HT1080 (cell line): Measurements from ENCODE around the gene POU2AF3. TPM values are rescaled to one million over a fixed set of nuclear protein-coding genes. Genes with fewer than 3 reads are reported as not detected.

Experiments
- DNase-seq: peaks from one replicate; pipeline ENCODE4 v3.0.0-alpha.2; 2015; ENCODE audit warnings: low read depth
- small RNA-seq: library from RNA; depleted of rRNA; stranded (forward); fragments of <200 nt; gene quantifications from one replicate; pipeline ENCODE3, GENCODE V24; 2014
- total RNA-seq: library from RNA; depleted of rRNA; stranded (reverse); fragments of >200 nt; shearing (Covaris generic); gene quantifications from 2 replicates; pipeline ENCODE4 v1.2.3, GENCODE V29; 2014; rRNA removed

The POU2AF3 gene
- total RNA-seq, 1 experiment from 2014 or later: not detected

DNA sequence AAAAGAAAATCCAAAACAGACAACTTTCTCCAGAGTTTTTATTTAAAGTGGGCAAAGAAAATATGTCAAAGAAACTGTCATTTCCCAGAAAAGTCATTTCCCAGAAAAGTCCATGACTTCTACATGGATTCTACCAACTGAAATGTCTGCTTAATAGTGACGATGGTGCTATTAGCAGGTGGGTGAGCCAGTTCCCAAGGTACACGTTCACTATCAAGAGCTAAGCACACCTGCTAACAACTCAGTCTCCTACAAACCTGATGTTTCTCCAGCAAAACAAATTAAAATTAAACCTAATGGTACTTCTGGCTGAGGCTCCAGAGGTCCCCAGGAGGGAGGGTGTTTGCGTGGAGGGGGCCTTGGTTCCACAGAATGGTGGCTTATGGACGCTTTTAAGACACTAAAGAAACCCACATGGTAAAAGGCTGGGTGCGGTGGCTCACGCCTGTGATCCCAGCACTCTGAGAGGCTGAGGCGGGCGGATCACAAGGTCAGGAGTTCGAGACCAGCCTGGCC lies 53.9 kb downstream of the POU2AF3 start:
- no peak for DNase-seq

DNA sequence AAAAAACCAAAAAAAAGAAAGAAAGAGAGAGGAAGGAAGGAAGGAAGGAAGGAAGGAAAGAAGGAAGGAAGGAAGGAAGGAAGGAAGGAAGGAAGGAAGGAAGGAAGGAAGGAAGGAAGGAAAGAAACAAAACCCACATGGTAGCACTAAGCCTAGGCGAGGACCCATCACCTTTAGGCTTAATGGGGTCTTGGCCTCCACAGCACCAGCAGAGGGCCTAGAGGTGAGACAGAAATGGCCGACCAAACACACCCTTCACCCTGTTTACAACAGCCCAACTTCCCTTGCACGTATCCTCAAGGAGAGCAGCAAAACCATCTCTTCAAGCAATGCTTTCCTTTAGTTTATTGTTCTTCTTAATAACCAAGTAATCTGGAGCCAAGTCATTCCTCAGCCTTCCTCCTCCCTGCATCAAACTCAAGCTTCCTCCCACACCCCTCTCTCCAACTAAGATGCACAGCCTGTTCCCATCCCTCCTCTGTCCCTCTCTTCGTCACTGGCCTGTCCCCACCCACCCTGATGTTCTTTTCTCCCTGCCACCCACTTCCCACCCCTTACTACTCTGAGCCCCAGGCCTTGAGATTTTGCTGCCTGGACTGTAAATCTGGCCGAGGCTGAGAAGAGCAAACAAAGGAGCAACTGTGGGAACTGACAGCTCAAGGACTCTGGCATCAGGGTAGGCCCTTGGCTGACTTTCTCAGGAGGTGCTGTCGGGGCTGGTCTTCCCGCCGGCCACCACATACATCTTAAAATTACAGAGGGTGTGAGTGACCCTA lies 54.8 kb downstream of the POU2AF3 start:
- DNase-seq: no peak

- no peak for DNase-seq
Observed at GRCh38 chr11:111353776-111354600, 55.6 kb downstream of the POU2AF3 start.

GRCh38 chr11:111354601-111354891 lies 56.2 kb downstream of the POU2AF3 start:
- no peak for DNase-seq

- DNase-seq: no peak
Observed at GRCh38 chr11:111355101-111355500, 56.8 kb downstream of the POU2AF3 start.

GRCh38 chr11:111355956-111356659 lies 57.8 kb downstream of the POU2AF3 start:
- no peak for DNase-seq

GRCh38 chr11:111356660-111357048 lies 58.3 kb downstream of the POU2AF3 start:
- no peak for DNase-seq

DNA sequence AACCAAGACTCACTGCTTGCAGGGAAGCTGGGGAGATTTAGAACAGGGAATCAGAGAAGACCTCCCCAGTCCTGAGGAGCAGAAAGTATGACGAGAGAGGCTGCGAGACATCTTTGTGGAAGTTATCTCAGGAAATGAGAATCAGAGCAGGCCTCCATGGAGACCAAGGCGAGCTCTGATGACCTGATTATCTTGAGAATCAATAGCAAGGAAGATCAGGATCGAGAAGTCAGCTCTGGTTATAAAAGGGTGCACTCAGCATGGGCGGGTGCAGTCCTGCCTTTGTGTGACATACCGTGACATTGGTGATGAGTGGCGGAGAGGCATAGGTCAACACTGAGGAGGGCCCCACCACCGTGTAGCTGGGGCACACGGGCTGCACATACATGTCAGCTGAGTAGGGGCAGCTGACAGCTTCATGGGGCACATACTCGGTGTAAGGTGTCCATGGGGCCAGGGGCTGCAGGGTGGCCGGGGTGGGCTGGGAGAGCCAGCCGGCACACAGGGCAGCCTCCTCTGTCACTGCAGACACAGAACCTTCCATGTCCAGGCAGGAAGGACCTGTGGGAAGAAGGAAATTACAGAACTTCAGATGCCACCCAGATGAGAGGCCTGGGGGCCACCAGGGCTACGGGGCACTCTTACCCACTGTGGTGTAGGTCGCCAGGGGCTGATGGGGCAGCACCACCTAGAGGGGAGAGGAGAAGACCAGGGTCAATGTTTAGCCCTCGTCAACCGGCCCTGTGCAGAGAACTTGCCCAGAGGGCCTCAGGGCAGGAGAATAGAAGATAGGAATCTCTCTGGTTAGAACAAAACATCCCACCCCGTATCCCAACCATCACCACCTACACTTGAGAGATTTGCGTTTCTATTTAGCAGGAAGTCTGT lies 59.0 kb downstream of the POU2AF3 start:
- DNase-seq: no peak

Small RNAs within 50 kb of the gene (small RNA-seq; reads per million reads assigned to genes)
- not detected for gene MIR4491

Other genes starting within 250 kb of the POU2AF3 start
- gene POU2AF2, start 52.8 kb upstream of the POU2AF3 start, total RNA-seq: not detected in 2 replicates
- gene POU2AF1, start 80.7 kb downstream of the POU2AF3 start, total RNA-seq: not detected in 2 replicates
- gene BTG4, start 213.8 kb downstream of the POU2AF3 start, total RNA-seq: 0.39 TPM in 1 of 2 replicates, not detected in the other
- not detected in 2 replicates for gene HOATZ, start 216.2 kb downstream of the POU2AF3 start, total RNA-seq
- 59.2 and 61.0 TPM in 2 replicates for gene LAYN, start 242.2 kb downstream of the POU2AF3 start, total RNA-seq